Endothelial cell of umbilical vein (primary cell): ENCODE data around the gene CCDC142.

ENCODE experiments used
- CTCF ChIP-seq, 2 donors: IDR thresholded peaks; 1 replicate in 1 of 2; 2 replicates in 1 of 2; pipeline ENCODE4 v1.5.1; 2011; ENCODE audit warnings: low read length in 2 of 2, mild to moderate bottlenecking in 2 of 2, moderate library complexity in 2 of 2, control low read depth in 1 of 2, inconsistent platforms in 1 of 2, low read depth in 1 of 2; ENCODE audit not compliant: insufficient read depth in 1 of 2; ENCODE audit errors: extremely low read depth in 1 of 2
- GATA2 ChIP-seq: IDR thresholded peaks from 2 replicates; pipeline ENCODE4 v1.7.0; 2011; ENCODE audit warnings: low read depth, mild to moderate bottlenecking, moderate library complexity, mixed read lengths, low read length; ENCODE audit not compliant: insufficient read length, insufficient read depth
- POLR2A ChIP-seq: IDR thresholded peaks from 2 replicates; pipeline ENCODE4 v1.6.1; 2012; ENCODE audit warnings: low read depth, mild to moderate bottlenecking, control low read depth, low read length

- TF ChIP-seq CTCF (IDR thresholded peaks at IDR 0.05; ENCODE audit: extremely low read depth in 1 of 2, insufficient read depth in 1 of 2, low read depth in 1 of 2, low read length in 2 of 2) (no peak), POLR2A (no peak), GATA2 (no peak)
Measured at GRCh38 chr2:74481431-74481830, 1.4 kb downstream of the CCDC142 start.
